ENCODE results near the gene SYCP2L.

DNA sequence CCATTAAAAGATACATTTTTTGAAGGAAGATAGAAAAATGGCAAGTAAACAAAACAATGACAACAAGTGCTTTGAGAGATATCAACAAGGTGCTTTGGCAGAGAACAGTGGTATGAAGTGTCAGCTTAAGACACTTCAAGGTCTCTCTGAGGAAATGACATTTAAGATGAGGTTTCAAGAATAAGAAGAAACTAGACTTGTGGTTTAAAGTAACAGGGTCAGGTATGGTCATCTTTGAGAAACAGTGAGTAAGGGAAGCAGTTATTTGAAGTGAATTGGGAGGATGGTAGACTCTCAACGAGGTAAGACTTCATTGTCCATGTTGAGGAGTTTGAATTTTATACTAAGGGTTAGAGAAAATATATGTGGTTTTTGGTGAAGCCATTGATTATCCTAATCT, 77.8 kb downstream of the SYCP2L start:
- TF ChIP-seq, protein P1, sequence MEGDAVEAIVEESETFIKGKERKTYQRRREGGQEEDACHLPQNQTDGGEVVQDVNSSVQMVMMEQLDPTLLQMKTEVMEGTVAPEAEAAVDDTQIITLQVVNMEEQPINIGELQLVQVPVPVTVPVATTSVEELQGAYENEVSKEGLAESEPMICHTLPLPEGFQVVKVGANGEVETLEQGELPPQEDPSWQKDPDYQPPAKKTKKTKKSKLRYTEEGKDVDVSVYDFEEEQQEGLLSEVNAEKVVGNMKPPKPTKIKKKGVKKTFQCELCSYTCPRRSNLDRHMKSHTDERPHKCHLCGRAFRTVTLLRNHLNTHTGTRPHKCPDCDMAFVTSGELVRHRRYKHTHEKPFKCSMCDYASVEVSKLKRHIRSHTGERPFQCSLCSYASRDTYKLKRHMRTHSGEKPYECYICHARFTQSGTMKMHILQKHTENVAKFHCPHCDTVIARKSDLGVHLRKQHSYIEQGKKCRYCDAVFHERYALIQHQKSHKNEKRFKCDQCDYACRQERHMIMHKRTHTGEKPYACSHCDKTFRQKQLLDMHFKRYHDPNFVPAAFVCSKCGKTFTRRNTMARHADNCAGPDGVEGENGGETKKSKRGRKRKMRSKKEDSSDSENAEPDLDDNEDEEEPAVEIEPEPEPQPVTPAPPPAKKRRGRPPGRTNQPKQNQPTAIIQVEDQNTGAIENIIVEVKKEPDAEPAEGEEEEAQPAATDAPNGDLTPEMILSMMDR (conservative IDR thresholded peaks at IDR 0.05 in 1 of 2, IDR thresholded peaks at IDR 0.05 in 1 of 2; ENCODE audit: low read depth in 1 of 2, low read length in 2 of 2): no peak
- no peak for TF ChIP-seq EZH2 (IDR thresholded peaks at IDR 0.05; ENCODE audit: low read length, missing control alignments)

Measured in fibroblast of lung (primary cell).